Coronary artery (tissue), 2 donors: ENCODE data around the gene CLPX.
A peak's percentile ranks its signal among the peaks of the same experiment; 100 is the strongest.
"Not testable (repeated sequence)": the region's sequence is repeated elsewhere in the genome, so short reads cannot be mapped to it uniquely, and the experiment has no call there.

Experiments
- DNase-seq: peaks from one replicate; pipeline ENCODE4 v3.0.0-alpha.2; 2017; ENCODE audit warnings: low spot score
- H3K27ac ChIP-seq, 2 donors: fragments of 200-600 bp; sonication (generic); one replicate each; pipeline ENCODE4 v1.5.1; 2016 to 2019
- H3K4me3 ChIP-seq: fragments of 200-600 bp; sonication (generic); 2 replicates; pipeline ENCODE4 v1.5.1; 2016; ENCODE audit warnings: mild to moderate bottlenecking, moderate library complexity
- TF ChIP-seq, protein P1 (sequence below): fragments of 200-600 bp; sonication (generic); IDR thresholded peaks from one replicate; pipeline ENCODE4 v1.5.1; 2019; ENCODE audit warnings: antibody characterized with exemption

Gene CLPX

DNA sequence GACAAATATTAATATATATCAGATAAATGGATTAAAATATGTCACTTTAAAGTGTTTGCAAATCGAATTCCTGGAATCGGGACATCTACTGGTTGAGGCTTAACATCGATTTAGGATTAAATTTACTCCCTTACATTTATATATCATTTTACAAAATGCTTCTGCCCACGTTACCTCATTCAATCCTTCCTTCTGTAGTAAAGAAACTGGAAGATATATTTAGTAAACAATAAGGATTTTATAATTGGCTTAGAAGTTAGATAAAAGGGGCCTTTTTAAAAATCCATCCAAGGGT is 1.3 kb downstream of the CLPX start:
- Histone ChIP-seq H3K27ac (peak overlapping the region; percentile 94 to 96), H3K4me3 (peak overlapping the region; percentile 85)
- DNase-seq: no peak
- TF ChIP-seq, protein P1, sequence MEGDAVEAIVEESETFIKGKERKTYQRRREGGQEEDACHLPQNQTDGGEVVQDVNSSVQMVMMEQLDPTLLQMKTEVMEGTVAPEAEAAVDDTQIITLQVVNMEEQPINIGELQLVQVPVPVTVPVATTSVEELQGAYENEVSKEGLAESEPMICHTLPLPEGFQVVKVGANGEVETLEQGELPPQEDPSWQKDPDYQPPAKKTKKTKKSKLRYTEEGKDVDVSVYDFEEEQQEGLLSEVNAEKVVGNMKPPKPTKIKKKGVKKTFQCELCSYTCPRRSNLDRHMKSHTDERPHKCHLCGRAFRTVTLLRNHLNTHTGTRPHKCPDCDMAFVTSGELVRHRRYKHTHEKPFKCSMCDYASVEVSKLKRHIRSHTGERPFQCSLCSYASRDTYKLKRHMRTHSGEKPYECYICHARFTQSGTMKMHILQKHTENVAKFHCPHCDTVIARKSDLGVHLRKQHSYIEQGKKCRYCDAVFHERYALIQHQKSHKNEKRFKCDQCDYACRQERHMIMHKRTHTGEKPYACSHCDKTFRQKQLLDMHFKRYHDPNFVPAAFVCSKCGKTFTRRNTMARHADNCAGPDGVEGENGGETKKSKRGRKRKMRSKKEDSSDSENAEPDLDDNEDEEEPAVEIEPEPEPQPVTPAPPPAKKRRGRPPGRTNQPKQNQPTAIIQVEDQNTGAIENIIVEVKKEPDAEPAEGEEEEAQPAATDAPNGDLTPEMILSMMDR: no peak

GRCh38 chr15:65182538-65182937 is 2.6 kb downstream of the CLPX start:
- no peak for DNase-seq
- TF ChIP-seq, protein P1: no peak
- H3K27ac ChIP-seq: no peak overlapping the region
- H3K4me3 ChIP-seq: peak overlapping the region; percentile 21

DNA sequence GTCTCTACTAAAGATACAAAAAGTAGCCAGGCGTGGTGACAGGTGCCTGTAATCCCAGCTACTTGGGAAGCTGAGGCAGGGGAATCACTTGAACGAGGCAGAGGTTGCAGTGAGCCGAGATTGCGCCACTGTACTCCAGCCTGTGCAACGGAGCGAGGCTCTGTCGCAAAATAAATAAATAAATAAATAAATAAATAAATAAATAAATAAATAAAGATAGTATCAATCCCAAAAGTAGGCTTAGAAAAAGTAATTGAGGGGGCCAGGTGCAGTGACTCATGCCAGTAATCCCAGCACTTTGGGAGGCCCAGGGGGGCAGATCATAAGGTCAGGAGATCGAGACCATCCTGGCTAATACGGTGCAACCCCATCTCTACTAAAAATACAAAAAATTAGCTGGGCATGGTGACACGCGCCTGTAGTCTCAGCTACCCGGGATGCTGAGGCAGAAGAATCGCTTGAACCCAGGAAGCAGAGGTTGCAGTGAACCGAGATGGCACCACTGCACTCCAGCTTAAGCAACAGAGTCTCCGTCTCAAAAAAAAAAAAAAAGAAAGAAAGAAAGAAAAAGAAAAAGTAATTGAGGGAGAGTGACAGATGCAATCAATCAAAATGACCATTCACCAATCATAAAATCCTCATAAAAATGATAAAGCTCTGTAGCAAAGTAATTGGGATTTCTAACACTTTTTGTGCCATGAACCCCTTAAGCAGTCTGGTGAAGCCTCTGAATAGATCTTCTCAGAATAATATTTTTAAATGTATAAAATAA is 3.4 kb downstream of the CLPX start:
- not testable (repeated sequence) for DNase-seq, H3K27ac ChIP-seq, H3K4me3 ChIP-seq

DNA sequence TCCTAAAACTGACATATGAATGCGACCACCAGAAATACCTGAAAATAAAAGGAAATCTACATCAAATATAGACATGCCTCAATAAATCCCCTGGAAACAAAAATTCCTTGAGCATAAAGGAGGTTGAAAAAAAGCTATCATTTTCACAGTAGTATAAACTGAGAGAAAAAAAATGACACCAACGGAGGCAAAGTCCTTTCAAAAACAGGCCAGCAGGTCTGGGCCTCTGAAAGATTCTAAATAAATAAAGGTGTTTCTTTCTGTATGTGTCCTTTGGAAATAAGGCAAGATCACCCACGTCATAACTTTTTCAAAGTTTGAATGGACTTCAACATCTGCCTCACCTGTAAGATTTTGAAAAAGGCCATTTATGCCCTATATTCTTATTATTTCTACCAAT is 5.0 kb downstream of the CLPX start:
- TF ChIP-seq, protein P1: no peak
- H3K27ac ChIP-seq: no peak overlapping the region
- no peak for DNase-seq
- no peak overlapping the region for H3K4me3 ChIP-seq

GRCh38 chr15:65177901-65178300 is 7.2 kb downstream of the CLPX start:
- TF ChIP-seq, protein P1: no peak
- Histone ChIP-seq H3K27ac (no peak overlapping the region), H3K4me3 (no peak overlapping the region)
- DNase-seq: no peak

DNA sequence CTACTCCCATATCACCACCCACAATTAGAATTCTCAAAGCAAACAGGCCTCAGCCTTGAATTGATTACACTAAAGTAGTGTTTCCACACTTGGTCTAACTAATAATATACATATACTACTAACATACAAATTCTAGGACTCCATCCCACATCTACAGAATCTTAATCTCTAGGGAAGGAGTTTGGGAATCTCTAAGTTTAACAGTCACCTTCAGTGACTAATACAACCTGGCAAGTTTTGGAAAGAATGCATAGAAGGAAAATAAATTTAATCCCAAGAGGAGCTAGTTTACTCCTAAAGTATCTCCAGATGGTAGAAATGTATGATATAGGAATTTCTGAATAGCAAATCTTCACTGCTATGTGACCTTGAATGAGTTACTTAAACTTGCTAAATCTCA is 9.1 kb downstream of the CLPX start:
- no peak for DNase-seq
- TF ChIP-seq, protein P1: no peak
- Histone ChIP-seq H3K4me3 (no peak overlapping the region), H3K27ac (no peak overlapping the region)

- H3K4me3 ChIP-seq: no peak overlapping the region
Measured at GRCh38 chr15:65175511-65175910, 9.6 kb downstream of the CLPX start.

More at GRCh38 chr15:65175511-65175910, 9.6 kb downstream of the CLPX start:
- no peak overlapping the region for H3K27ac ChIP-seq
- TF ChIP-seq, protein P1: no peak
- DNase-seq: no peak
